GM15510 (cell line): Measurements from ENCODE around the gene LAMC2.

ENCODE experiments used
- POLR2A ChIP-seq: IDR thresholded peaks from 3 replicates; pipeline ENCODE4 v1.6.1; 2011; ENCODE audit warnings: borderline replicate concordance; ENCODE audit not compliant: insufficient read length; ENCODE audit errors: extremely low read depth

LAMC2 gene

DNA sequence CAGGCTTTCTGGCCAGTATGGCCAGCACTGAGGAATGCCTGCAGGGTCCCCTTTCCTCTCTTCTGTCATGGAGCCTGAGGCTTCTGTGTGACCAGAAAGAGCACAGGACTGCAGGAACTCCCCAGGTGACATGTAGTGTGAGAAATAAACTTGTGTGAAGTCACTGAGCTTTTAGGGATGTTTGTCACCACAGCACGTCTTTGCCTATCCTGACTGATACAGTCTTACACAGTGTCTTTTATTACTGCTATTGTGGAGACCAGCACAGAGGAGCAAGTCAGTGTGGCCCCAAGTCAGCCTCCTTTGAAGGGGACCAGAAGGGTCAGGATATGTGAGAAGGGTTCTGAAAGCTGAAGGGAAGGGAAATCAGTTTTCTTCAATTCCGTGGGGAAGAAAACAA, 102.5 kb downstream of the LAMC2 start:
- no peak for TF ChIP-seq POLR2A

DNA sequence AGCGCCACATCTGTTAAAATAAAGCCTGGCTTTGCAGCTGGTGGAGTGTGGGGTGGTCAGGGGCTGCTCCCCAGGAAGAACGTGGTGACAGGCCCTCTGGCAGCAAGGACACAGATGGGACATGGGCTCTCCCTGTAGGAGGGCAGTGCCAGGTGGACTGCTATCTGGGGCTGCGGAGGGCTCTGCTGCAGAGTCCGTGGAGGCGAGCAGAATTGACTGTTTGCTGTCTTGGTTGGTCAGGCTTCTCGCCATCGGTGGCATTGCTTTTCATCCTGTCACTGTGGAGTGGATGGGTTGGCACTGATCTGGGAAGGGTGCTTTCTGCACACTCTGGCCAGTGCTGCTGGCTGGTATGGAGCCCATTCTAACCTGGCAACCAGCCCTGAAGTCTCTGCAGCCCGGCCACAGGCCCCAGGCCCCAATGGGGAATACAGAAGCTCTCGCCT, 103.0 kb downstream of the LAMC2 start:
- TF ChIP-seq POLR2A = no peak

DNA sequence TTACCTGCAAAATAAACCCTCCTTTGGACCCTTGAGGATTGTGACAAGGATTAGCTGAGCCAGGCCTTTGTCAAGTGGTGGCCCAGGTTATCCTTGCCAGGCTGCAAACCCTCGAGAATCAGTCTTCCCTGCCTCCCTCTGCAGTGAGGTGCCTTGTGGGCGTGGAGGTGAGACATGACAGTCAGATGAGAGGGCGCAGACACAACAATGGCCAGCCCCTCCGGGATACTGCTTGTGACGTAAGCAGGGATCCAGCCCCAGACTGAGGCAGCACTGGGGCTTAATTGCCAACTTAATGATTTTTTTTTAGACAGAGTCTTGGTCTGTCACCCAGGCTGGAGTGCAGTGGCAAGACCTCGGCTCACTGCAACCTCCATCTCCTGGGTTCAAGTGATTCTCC, 104.6 kb downstream of the LAMC2 start:
- TF ChIP-seq POLR2A = no peak

DNA sequence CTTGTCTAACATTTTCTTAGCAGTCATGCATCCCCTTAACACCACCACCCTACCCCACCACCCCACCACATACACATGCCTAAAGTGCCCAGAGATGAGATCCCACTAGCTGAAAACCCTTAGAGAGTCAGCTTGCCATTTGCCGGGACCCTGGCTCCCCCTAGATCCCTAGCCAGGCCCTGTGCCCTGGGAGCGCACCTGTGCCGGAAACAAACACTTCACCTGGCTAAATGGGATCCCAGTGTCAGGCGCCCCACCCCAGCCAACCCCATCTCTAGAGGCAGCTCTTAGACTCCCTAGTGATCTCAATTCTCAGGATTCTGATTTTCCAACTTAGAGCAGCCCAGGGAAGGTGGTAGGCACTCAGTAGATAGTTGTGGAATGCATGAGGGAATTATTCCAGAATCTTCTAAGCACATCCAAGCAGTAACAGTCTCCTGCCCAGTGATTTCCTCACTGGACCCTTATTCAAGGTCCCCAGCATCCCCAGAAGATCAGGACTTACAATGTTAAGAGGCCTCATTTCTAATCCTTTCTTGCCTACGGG, 105.2 kb downstream of the LAMC2 start:
- no peak for TF ChIP-seq POLR2A

DNA sequence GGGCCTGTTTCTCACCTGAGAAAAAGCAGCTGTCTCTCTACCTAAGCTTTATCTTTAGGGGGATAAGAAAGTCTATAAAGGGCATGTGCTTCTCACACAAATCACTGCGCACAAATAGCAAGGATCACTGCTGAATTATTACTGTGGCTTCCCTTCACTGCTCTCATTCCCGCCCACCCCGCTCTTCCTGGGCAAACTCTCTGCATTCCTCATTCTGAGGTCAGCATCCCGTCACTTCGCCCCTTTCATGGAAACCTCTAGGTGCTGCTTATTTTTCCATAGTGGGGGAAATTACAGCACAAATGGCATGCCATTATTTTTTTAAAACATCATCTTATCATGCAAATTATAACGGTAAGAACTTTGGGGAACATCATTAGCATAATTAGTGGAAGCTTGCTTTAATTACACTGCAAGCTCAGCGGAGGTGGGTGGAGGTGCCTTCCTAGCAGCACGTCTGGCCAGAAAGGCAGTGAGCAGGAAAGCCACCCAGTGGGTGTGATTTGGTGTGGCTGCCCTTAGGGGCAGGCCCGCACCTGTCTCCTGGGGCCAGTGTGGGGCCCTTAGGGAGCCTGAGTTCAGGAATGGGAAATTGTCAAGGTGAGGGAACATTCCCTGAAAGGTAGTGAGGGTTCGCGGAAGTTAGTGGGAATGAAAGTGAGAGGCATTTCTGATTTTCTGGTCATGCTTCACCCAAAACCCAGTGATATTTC, 105.9 kb downstream of the LAMC2 start:
- TF ChIP-seq POLR2A = no peak

DNA sequence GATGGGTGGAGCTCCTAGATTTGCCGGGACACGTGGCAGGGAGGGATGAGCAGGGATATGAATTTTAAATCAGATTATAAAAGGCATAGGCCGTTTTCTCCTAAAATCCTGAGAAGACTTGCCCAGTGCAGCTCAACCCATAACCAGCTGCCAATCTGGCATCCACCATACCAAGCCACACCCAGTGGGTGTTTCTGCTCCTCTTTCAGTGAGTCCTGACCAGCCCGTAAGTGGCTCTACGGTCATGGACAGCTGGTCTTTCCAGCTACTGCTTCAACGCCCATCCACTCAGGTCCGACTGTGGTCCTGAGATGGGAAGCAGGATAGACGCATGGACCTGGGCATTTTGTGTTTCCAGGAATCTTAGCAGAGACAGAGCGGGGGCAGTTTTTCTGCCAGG, 107.2 kb downstream of the LAMC2 start:
- TF ChIP-seq POLR2A = no peak

DNA sequence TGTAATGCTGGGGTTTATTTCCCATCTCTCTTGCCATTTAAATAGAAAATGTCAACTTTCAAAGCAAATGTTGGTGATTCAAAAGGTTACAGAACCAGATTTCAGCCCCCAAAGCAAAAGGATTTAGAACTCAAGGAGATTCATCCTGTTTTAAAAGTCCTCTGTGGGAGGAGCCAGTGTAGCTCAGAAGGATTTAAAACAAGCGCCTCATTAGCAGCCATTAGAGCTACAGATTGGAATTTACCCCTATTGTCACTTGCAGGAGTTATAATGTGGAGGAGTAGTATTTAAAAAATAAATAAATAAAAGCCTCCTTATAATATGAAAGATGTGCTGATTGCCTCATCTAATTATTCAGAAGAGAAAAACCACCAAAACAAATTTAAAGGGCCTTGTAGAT, 107.8 kb downstream of the LAMC2 start:
- TF ChIP-seq POLR2A = no peak
